Kidney (tissue), 14 donors: ENCODE results near the gene DNMBP. TPM values are rescaled to one million over a fixed set of nuclear protein-coding genes. Genes with fewer than 3 reads are reported as not detected.
A peak's percentile ranks its signal among the peaks of the same experiment; 100 is the strongest.

ENCODE experiments used
- DNase-seq, 5 donors: peaks; one replicate each; pipeline ENCODE4 v3.0.0-alpha.2; 2013 to 2020
- FAIRE-seq: peaks from 2 replicates; lab custom pipeline; 2012; peaks lifted over from hg19 to GRCh38; lab: Jason Lieb, UNC
- H3K27ac ChIP-seq, 2 donors: one replicate each; pipeline ENCODE4 v1.7.0; 2013; ENCODE audit warnings: low read depth in 2 of 2, low read length in 2 of 2, inconsistent platforms in 1 of 2
- H3K27me3 ChIP-seq: one replicate; pipeline ENCODE4 v1.7.1; 2013; ENCODE audit warnings: low read length, inconsistent platforms; ENCODE audit not compliant: control insufficient read depth, insufficient read depth
- H3K36me3 ChIP-seq, 3 donors: one replicate each; pipeline versions ENCODE4 v1.7.0 to v1.7.1; 2013; ENCODE audit warnings: low read length in 3 of 3, control low read depth in 1 of 3, inconsistent platforms in 1 of 3; ENCODE audit not compliant: insufficient read depth in 3 of 3, control insufficient read depth in 2 of 3
- H3K4me1 ChIP-seq, 3 donors: one replicate each; pipeline versions ENCODE4 v1.7.0 to v1.7.1; 2013; ENCODE audit warnings: low read length in 3 of 3, inconsistent platforms in 1 of 3, low read depth in 1 of 3; ENCODE audit not compliant: control insufficient read depth in 2 of 3, insufficient read depth in 2 of 3
- H3K4me3 ChIP-seq, 3 donors: one replicate each; pipeline versions ENCODE4 v1.7.0 to v1.8.1; 2013; ENCODE audit warnings: low read length in 3 of 3, control low read depth in 1 of 3, inconsistent platforms in 1 of 3
- H3K9ac ChIP-seq, 3 donors: one replicate each; pipeline versions ENCODE4 v1.7.0 to v1.7.1; 2013; ENCODE audit warnings: low read length in 3 of 3, control low read depth in 1 of 3, inconsistent platforms in 1 of 3
- H3K9me3 ChIP-seq, 3 donors: one replicate each; pipeline versions ENCODE4 v1.7.0 to v1.7.1; 2013; ENCODE audit warnings: low read length in 3 of 3, control low read depth in 1 of 3, inconsistent platforms in 1 of 3; ENCODE audit not compliant: control insufficient read depth in 2 of 3, insufficient read depth in 1 of 3
- intact Hi-C: fragments of 100-400 bp; cut with DNase I; formaldehyde crosslinking; loops from one replicate; pipeline ENCODE4 v1.11.1; 2022
- polyA plus RNA-seq: library from polyadenylated mRNA; stranded (reverse); fragments of 350-450 nt; fragmentation: Illumina TruSeq; extraction: RNeasy Lipid Tissue Mini Kit (QIAGEN cat#74804); gene quantifications from one replicate; pipeline ENCODE4 v1.2.3, GENCODE V29; 2014; ENCODE audit warnings: low read depth, low replicate concordance; ENCODE audit not compliant: insufficient read depth
- total RNA-seq: library from RNA; stranded (reverse); fragmentation: NEBNext Ultra II Directional; extraction: Animal tissue kit (Norgen Biotek cat#: 25700); gene quantifications from one replicate; pipeline ENCODE4 v1.2.1, GENCODE V29; 2021
- TF ChIP-seq, protein P1 (sequence below): IDR thresholded peaks from 3 replicates; pipeline ENCODE4 v1.5.1; 2012; ENCODE audit warnings: mild to moderate bottlenecking, moderate library complexity, borderline replicate concordance; ENCODE audit not compliant: insufficient read depth; ENCODE audit errors: extremely low read depth
- donor health status: control.
- donor health status: control.
- donor health status: control.
- donor health status: control.
- donor health status: control.
- donor health status: DM: yes; HTN: yes; CAD: no.
- donor health status: Normal renal cell carcinoma (clear cell type).

The DNMBP gene
- total and polyA plus RNA-seq, 2 donors from 2014 or later, result 11.6 to 23.7 TPM

DNA sequence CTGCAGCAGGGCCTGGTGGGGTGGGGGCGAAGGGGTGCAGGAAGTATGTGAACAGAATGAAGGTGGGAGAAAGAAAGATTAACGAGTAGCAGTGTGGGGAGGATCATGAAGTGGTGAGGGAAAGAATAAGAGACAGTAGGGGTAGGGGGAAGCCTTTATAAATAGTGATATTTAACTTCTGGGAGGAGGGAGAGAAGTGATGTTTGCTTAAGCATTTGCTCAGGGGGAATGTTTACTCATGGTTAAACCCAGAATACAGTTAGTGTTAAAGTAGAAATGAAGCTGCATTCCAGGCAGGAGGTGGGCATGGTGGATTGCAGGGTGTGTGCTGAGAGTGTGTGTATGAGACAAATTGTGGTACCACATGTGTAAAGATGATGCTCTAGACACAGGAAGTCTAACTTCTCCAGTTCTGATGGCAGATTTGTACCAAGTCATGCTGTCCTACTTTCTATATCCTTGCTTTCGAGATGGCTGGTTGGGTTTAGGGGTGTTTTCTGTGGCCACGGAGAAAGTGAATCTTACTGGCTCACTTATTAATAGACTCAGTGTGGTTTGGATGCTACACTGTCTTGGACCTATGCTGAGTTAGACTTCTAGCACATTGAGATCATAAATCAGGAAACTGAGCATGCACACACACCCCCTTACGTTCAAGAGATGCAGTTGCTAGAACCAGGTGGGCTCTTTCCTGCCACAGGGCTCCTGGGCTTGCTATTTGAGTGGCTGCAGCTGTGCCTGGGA is 10.6 kb upstream of the DNMBP start:
- Histone ChIP-seq H3K4me3 (no peak overlapping the region), H3K9ac (no peak overlapping the region), H3K27ac (no peak overlapping the region), H3K9me3 (no peaks in the 10 kb centered on the region), H3K4me1 (peaks cover 0 to 1% (median 0%) of the 10 kb centered on the region in 3 donors), H3K27me3 (no peaks in the 10 kb centered on the region), H3K36me3 (no peaks in the 10 kb centered on the region)
- intact Hi-C loops, result no loop called here
- FAIRE-seq, result no peak
- peak in 3 of 5 donors; percentile 26 to 68 (median 56) for DNase-seq
- TF ChIP-seq, protein P1, sequence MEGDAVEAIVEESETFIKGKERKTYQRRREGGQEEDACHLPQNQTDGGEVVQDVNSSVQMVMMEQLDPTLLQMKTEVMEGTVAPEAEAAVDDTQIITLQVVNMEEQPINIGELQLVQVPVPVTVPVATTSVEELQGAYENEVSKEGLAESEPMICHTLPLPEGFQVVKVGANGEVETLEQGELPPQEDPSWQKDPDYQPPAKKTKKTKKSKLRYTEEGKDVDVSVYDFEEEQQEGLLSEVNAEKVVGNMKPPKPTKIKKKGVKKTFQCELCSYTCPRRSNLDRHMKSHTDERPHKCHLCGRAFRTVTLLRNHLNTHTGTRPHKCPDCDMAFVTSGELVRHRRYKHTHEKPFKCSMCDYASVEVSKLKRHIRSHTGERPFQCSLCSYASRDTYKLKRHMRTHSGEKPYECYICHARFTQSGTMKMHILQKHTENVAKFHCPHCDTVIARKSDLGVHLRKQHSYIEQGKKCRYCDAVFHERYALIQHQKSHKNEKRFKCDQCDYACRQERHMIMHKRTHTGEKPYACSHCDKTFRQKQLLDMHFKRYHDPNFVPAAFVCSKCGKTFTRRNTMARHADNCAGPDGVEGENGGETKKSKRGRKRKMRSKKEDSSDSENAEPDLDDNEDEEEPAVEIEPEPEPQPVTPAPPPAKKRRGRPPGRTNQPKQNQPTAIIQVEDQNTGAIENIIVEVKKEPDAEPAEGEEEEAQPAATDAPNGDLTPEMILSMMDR, result no peak

DNA sequence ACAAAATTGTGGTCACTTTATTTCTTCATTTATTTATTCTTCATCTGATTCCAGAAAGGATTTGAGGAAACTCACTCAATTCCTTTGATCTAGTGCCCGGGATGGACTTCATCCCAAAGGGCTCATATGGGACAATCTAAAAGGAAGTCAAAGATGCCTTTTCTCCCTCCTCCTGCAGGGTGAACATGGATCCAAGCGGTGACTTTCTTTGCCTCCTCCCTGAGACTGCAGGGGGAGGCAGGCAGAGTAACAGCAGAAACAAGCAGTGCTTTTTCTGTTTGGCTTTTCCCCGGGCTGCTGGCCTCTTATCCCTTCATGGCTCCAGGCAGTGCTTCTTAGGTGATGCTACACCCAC is 10.0 kb upstream of the DNMBP start:
- Histone ChIP-seq H3K4me1 (no peaks in the 10 kb centered on the region), H3K27ac (no peak overlapping the region), H3K4me3 (no peak overlapping the region), H3K9me3 (no peaks in the 10 kb centered on the region), H3K36me3 (no peaks in the 10 kb centered on the region), H3K9ac (no peak overlapping the region), H3K27me3 (no peaks in the 10 kb centered on the region)
- no peak for FAIRE-seq
- peak in 3 of 5 donors; percentile 21 to 56 (median 36) for DNase-seq
- TF ChIP-seq, protein P1, result no peak
- intact Hi-C loops, result no loop called here

DNA sequence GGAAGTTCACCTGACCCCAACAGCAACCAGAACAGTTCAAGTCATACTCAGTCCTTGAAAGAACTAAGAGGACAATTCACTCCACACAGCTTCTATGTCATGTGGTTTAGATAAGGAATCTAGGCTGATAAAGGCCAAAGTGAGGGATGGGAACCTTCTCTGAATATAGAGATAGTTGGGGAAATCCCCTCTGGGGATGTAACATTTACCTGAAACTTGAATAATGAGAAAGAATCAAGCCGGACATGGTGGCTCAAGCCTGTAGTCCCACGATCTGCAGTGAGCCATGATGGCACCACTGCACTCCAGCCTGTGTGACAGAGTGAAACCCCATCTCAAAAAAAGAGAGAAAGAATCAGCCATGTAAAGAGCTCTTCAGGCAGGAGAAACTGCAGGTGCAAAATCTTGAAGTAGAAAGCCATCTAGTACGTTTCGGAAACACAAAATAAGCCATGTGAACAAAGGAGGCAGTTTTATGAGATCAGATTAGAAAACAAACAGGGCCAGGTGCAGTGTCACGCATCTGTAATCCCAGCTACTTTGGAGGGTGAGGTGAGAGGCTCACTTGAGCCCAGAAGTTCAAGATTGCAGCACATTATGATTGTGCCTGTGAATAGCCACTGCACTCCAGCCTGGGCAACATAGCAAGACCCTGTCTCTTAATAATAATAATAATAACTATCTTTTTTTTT is 4.5 kb upstream of the DNMBP start:
- H3K27ac ChIP-seq, result no peak overlapping the region
- no peak overlapping the region for H3K4me3 ChIP-seq
- H3K9me3 ChIP-seq, result no peaks in the 10 kb centered on the region
- TF ChIP-seq, protein P1, result no peak
- intact Hi-C loops, result no loop called here
- no peaks in the 10 kb centered on the region for H3K36me3 ChIP-seq
- H3K9ac ChIP-seq, result no peak overlapping the region
- DNase-seq (peak in 2 of 5 donors; percentile 42 to 43), FAIRE-seq (no peak)
- no peaks in the 10 kb centered on the region for H3K4me1 ChIP-seq
- H3K27me3 ChIP-seq, result no peaks in the 10 kb centered on the region
